MM.1S (cell line): ENCODE data around the gene SLC25A28.

ENCODE experiments used
- DNase-seq: peaks from one replicate; pipeline ENCODE4 v3.0.0-alpha.2; 2015
- H2AFZ ChIP-seq: fragments of 300-600 bp; sonication (generic); 2 replicates; pipeline ENCODE4 v1.6.0; 2016; ENCODE audit warnings: antibody characterized with exemption, low read length
- H3F3A ChIP-seq: fragments of 300-600 bp; sonication (generic); 2 replicates; pipeline ENCODE4 v1.6.1; 2016; ENCODE audit warnings: mild to moderate bottlenecking, antibody characterized with exemption, low read length, moderate library complexity, mixed read lengths; ENCODE audit not compliant: insufficient read depth
- H3K27ac ChIP-seq: fragments of 300-600 bp; sonication (generic); 2 replicates; pipeline ENCODE4 v1.5.1; 2016; ENCODE audit warnings: mild to moderate bottlenecking, low read length
- H3K27me3 ChIP-seq: fragments of 300-600 bp; sonication (generic); replicated peaks from 2 replicates; pipeline ENCODE4 v1.6.0; 2016; ENCODE audit warnings: low read length; ENCODE audit not compliant: insufficient read depth
- H3K36me3 ChIP-seq: fragments of 300-600 bp; sonication (generic); replicated peaks from 2 replicates; pipeline ENCODE4 v1.6.1; 2016; ENCODE audit warnings: mild to moderate bottlenecking, low read length, mixed read lengths; ENCODE audit not compliant: insufficient read depth
- H3K4me1 ChIP-seq: fragments of 300-600 bp; sonication (generic); 2 replicates; pipeline ENCODE4 v1.6.1; 2016; ENCODE audit warnings: low read length, mixed read lengths
- H3K4me2 ChIP-seq: fragments of 300-600 bp; sonication (generic); 2 replicates; pipeline ENCODE4 v1.6.0; 2016; ENCODE audit warnings: low read depth, low read length
- H3K4me3 ChIP-seq: fragments of 300-600 bp; sonication (generic); 2 replicates; pipeline ENCODE4 v1.5.1; 2016; ENCODE audit warnings: low read length, mixed read lengths
- H3K79me2 ChIP-seq: fragments of 300-600 bp; sonication (generic); 2 replicates; pipeline ENCODE4 v1.6.1; 2016; ENCODE audit warnings: mixed run types, low read length, mixed read lengths
- H3K9ac ChIP-seq: fragments of 300-600 bp; sonication (generic); 2 replicates; pipeline ENCODE4 v1.6.1; 2016; ENCODE audit warnings: low read length, mixed read lengths
- H3K9me2 ChIP-seq: fragments of 300-600 bp; sonication (generic); replicated peaks from 2 replicates; pipeline ENCODE4 v1.6.1; 2016; ENCODE audit warnings: mild to moderate bottlenecking, low read length, mixed read lengths; ENCODE audit not compliant: insufficient read depth
- H3K9me3 ChIP-seq: fragments of 300-600 bp; sonication (generic); replicated peaks from 2 replicates; pipeline ENCODE4 v1.6.1; 2016; ENCODE audit warnings: mild to moderate bottlenecking, low read length, mixed read lengths; ENCODE audit not compliant: insufficient read depth
- H4K20me1 ChIP-seq: fragments of 300-600 bp; sonication (generic); 2 replicates; pipeline ENCODE4 v1.6.1; 2016; ENCODE audit warnings: mild to moderate bottlenecking, low read length, moderate library complexity, mixed read lengths; ENCODE audit not compliant: insufficient read depth
- CTCF ChIP-seq: fragments of 300-600 bp; sonication (generic); IDR thresholded peaks from 2 replicates; pipeline ENCODE4 v1.5.1; 2016; ENCODE audit warnings: antibody characterized with exemption, low read length, mixed read lengths
- EZH2 ChIP-seq: fragments of 300-600 bp; sonication (generic); optimal IDR thresholded peaks from 2 replicates; pipeline ENCODE3; 2017; ENCODE audit warnings: low read depth, mild to moderate bottlenecking, antibody characterized with exemption, low read length, mixed read lengths
- EZH2phosphoT487 ChIP-seq: fragments of 300-600 bp; sonication (generic); IDR thresholded peaks from 2 replicates; pipeline ENCODE4 v1.6.1; 2018; ENCODE audit warnings: antibody characterized with exemption, low read length

The SLC25A28 gene

GRCh38 chr10:99630991-99631390, 10.8 kb upstream of the SLC25A28 start:
- H3K27ac ChIP-seq, result no peak overlapping the region
- no peaks in the 10 kb centered on the region for H3K9me2 ChIP-seq
- H3F3A ChIP-seq, result no peaks in the 10 kb centered on the region
- H3K4me1 ChIP-seq, result no peaks in the 10 kb centered on the region
- no peaks in the 10 kb centered on the region for H4K20me1 ChIP-seq
- H3K9ac ChIP-seq, result no peak overlapping the region
- H3K79me2 ChIP-seq, result no peaks in the 10 kb centered on the region
- H3K36me3 ChIP-seq, result no peaks in the 10 kb centered on the region
- H3K9me3 ChIP-seq, result no peaks in the 10 kb centered on the region
- H3K4me3 ChIP-seq, result no peak overlapping the region
- no peaks in the 10 kb centered on the region for H3K27me3 ChIP-seq
- no peak overlapping the region for H2AFZ ChIP-seq
- no peak overlapping the region for H3K4me2 ChIP-seq
- no peak for DNase-seq
- no peak for TF ChIP-seq EZH2phosphoT487
- TF ChIP-seq CTCF, result no peak
- no peak for TF ChIP-seq EZH2

- Histone ChIP-seq H3F3A (no peaks in the 10 kb centered on the region), H4K20me1 (no peaks in the 10 kb centered on the region), H3K27me3 (no peaks in the 10 kb centered on the region), H3K9ac (no peak overlapping the region), H2AFZ (no peak overlapping the region), H3K9me2 (no peaks in the 10 kb centered on the region), H3K4me3 (no peak overlapping the region), H3K4me2 (no peak overlapping the region), H3K27ac (no peak overlapping the region), H3K4me1 (no peaks in the 10 kb centered on the region), H3K36me3 (no peaks in the 10 kb centered on the region), H3K9me3 (no peaks in the 10 kb centered on the region), H3K79me2 (no peaks in the 10 kb centered on the region)
- TF ChIP-seq CTCF, result peak; percentile 34
- no peak for TF ChIP-seq EZH2
- no peak for TF ChIP-seq EZH2phosphoT487
- DNase-seq, result peak; percentile 39
Measured at GRCh38 chr10:99630433-99630832, 10.2 kb upstream of the SLC25A28 start.

GRCh38 chr10:99629625-99629978, 9.4 kb upstream of the SLC25A28 start:
- Histone ChIP-seq H3K27me3 (no peaks in the 10 kb centered on the region), H3K36me3 (no peaks in the 10 kb centered on the region), H3K79me2 (no peaks in the 10 kb centered on the region), H3F3A (no peaks in the 10 kb centered on the region), H3K9ac (no peak overlapping the region), H3K9me3 (no peaks in the 10 kb centered on the region), H3K4me1 (no peaks in the 10 kb centered on the region), H3K4me2 (no peak overlapping the region), H3K9me2 (no peaks in the 10 kb centered on the region), H4K20me1 (no peaks in the 10 kb centered on the region), H3K27ac (no peak overlapping the region), H2AFZ (no peak overlapping the region), H3K4me3 (no peak overlapping the region)
- DNase-seq, result no peak
- TF ChIP-seq CTCF (no peak), EZH2 (no peak), EZH2phosphoT487 (no peak)
